NCI-H69 (cell line): ENCODE results near the gene ZNF740.
"Not testable (repeated sequence)": the region's sequence is repeated elsewhere in the genome, so short reads cannot be mapped to it uniquely, and the experiment has no call there.

Experiments
- DNase-seq: peaks from one replicate; lab custom pipeline; 2025; lab: John Stamatoyannopoulos, UW

ZNF740 gene

GRCh38 chr12:53194973-53195372 lies 14.5 kb downstream of the ZNF740 start:
- DNase-seq, result no peak

- DNase-seq, result no peak
Observed at GRCh38 chr12:53195516-53196420, 15.2 kb downstream of the ZNF740 start.

- DNase-seq, result peak; percentile 58
Observed at GRCh38 chr12:53196486-53196885, 16.0 kb downstream of the ZNF740 start.

- no peak for DNase-seq
Observed at GRCh38 chr12:53197011-53197640, 16.6 kb downstream of the ZNF740 start.

- DNase-seq, result no peak
Observed at GRCh38 chr12:53198486-53199110, 18.1 kb downstream of the ZNF740 start.

- DNase-seq, result no peak
Observed at GRCh38 chr12:53199700-53200099, 19.2 kb downstream of the ZNF740 start.

- no peak for DNase-seq
Observed at GRCh38 chr12:53200107-53200457, 19.6 kb downstream of the ZNF740 start.

- DNase-seq, result no peak
Observed at GRCh38 chr12:53200458-53201176, 20.1 kb downstream of the ZNF740 start.

- DNase-seq, result no peak
Observed at GRCh38 chr12:53201177-53201541, 20.6 kb downstream of the ZNF740 start.

GRCh38 chr12:53201639-53202038 lies 21.1 kb downstream of the ZNF740 start:
- no peak for DNase-seq

GRCh38 chr12:53202316-53202715 lies 21.8 kb downstream of the ZNF740 start:
- DNase-seq, result not testable (repeated sequence)

- DNase-seq, result no peak
Observed at GRCh38 chr12:53204351-53204750, 23.8 kb downstream of the ZNF740 start.

GRCh38 chr12:53205747-53206419 lies 25.4 kb downstream of the ZNF740 start:
- no peak for DNase-seq

GRCh38 chr12:53207042-53207441 lies 26.5 kb downstream of the ZNF740 start, which contains the start of gene ITGB7:
Gene ITGB7, minus strand, starts transcription at chr12:53207251. Its CDS starts 6,808 bp downstream, at chr12:53200443.
- peak; percentile 37 for DNase-seq

GRCh38 chr12:53208435-53208834 lies 27.9 kb downstream of the ZNF740 start:
- no peak for DNase-seq

- no peak for DNase-seq
Observed at GRCh38 chr12:53208877-53209463, 28.4 kb downstream of the ZNF740 start.

- no peak for DNase-seq
Observed at GRCh38 chr12:53210843-53211242, 30.3 kb downstream of the ZNF740 start.

- DNase-seq, result peak; percentile 27
Observed at GRCh38 chr12:53211476-53212381, 31.2 kb downstream of the ZNF740 start.

GRCh38 chr12:53212931-53213330 lies 32.4 kb downstream of the ZNF740 start:
- DNase-seq, result no peak

GRCh38 chr12:53213348-53213747 lies 32.8 kb downstream of the ZNF740 start:
- DNase-seq, result peak; percentile 86
